HG03432 (cell line): ENCODE results near the gene ATF7IP2.
"Not testable (repeated sequence)": the region's sequence is repeated elsewhere in the genome, so short reads cannot be mapped to it uniquely, and the experiment has no call there.

ENCODE experiments used
- ATAC-seq: cut with Tn5 transposase; IDR thresholded peaks from one replicate; pipeline ENCODE4 v1.9.1; 2021; ENCODE audit warnings: mild to moderate bottlenecking, moderate library complexity; ENCODE audit not compliant: unreplicated experiment

ATF7IP2 gene

DNA sequence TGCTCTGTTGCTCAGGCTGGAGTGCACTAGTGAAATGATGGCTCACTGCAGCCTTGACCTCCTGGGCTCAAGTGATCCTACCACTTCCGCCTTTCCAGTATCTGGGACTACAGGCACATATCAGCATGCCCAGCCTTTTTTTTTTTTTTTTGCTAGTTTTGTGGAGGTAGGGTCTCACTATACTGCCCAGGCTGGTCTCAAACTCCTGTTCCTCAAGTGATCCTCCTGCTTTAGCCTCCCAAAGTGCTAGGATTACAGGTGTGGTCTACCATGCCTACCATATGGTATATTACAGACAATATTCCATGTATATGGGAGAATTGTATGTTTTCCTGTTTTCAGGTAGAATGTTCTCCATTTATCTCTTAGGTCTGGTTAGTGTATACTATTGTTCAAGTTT, 12.3 kb upstream of the ATF7IP2 start:
- ATAC-seq, result no peak

- ATAC-seq, result no peak
Observed at GRCh38 chr16:10376229-10376628, 9.6 kb upstream of the ATF7IP2 start.

DNA sequence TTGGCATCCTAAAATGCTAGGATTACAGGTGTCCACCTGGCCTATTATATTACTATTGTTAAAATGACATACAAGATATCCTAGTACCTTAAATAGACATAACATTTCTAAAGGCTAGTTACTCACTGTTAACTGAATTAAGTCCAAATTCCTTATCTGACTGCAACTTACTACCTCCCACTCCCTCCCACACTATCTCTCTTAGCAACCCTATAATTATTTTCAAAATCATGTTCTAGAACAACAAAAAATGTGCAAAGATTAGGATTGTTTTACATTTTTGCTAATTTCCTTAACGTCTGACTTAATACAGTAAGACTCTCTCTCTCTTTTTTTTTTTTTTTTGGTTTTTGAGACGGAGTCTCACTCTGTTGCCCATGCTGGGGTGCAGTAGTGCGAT, 2.2 kb upstream of the ATF7IP2 start:
- ATAC-seq, result no peak

DNA sequence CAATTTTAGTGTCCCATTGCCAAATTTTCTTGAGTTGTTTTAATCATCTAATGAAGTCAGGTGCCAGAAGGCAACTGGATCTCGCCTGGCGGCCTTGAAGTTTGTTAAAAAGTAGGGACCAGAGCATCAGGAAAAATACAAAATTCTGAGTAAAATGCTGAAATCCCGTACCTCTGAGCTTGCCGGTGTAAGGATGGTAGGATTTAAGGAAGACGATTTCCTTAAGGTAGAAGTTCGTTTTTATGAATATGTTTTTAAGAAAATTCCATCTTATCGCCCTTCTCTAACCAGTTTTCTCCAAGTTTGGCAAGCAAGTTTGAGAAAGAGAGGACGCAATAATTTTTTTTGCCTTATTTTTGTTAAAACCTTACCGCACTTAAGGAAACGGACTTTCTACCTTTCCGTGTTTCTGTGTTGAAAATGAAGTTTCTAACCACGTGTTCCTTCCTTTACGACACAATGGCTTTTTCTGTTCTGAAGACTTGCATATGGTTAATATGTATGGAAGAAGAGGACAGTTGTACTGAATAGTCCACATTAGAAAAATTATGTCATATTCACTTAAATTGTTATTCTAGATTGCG, 748 bp downstream of the ATF7IP2 start:
- no peak for ATAC-seq

GRCh38 chr16:10387188-10387617, 1.3 kb downstream of the ATF7IP2 start:
- no peak for ATAC-seq

DNA sequence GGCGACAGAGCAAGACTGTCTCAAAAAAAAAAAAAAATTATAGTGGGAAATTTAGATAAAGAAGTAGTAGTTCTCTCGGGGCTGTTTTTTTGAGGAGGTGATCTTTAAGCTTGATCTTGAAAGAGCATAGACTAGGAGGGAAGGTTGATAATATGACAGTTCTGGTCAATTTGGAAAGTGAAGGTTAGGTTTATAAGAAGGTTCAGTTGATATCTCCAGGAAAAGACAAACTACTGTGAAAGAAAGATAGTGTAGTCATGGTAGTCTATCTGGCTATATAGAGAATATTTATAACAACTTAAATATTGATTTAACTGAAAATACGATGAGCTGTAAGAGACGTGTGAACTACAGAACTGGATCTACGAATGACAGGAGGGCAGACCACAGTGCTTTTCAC, 3.1 kb downstream of the ATF7IP2 start:
- no peak for ATAC-seq

DNA sequence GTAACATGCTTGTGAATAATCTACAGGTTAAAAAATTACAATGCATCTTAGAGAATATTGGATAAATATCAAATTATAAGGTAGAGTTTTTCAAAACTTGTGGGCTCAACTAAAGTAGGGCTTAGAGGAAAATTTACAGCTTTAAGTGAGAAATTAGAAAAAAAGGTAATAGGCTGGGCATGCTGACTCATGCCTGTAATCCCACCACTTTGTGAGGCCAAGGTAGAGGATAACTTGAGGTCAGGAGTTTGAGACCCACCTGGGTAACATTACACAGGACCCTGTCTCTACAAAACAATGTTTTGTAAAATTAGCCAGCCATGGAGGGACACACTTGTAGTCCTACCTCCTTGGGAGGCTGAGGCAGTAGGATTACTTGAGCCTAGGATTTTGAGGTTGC, 4.5 kb downstream of the ATF7IP2 start:
- ATAC-seq, result no peak

- ATAC-seq, result no peak
Observed at GRCh38 chr16:10390867-10391266, 5.0 kb downstream of the ATF7IP2 start.

GRCh38 chr16:10391339-10391738, 5.5 kb downstream of the ATF7IP2 start:
- no peak for ATAC-seq

DNA sequence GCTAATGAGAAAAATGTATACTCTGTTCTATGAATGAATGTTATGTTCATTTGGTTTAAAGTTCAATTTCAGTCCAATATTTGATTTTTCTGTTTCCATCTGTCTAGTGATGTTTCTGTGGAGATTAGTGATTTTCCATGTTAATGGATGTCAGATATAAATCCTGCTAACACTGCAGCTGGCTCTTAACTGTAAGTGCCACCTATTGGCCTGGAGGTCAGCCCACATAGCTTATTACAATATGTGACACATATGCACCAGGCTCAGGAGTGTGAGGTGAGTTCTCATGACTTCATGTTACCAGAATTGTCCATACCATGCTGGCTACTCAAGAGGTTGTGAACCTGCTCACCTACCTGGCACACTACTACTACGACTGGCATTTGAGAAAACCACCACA, 17.1 kb downstream of the ATF7IP2 start:
- no peak for ATAC-seq

DNA sequence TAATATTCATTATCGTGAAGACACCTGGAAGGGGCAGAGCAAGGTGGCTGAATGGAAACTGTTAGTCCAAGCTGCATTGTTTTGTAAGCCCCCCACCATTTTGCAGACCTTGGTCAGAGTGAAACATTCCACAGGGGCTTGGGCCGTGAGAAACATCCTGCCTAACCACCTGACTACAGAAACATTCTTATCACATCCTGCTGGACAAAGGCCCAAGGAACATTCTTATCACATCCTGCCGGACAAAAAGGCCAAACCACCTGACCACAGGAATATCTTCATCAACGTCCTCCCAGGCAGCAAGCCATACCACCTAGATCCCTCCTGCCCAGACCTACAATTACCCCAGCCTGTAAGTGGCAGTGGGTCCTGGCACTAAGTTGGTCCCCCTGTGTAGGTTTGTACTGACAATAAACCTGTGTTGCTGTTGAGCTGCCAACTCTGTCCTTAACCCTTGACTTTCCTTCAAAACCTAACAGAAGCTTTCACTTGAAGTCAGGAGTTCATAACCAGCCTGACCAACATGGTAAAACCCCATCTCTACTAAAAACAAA, 19.6 kb downstream of the ATF7IP2 start:
- no peak for ATAC-seq

DNA sequence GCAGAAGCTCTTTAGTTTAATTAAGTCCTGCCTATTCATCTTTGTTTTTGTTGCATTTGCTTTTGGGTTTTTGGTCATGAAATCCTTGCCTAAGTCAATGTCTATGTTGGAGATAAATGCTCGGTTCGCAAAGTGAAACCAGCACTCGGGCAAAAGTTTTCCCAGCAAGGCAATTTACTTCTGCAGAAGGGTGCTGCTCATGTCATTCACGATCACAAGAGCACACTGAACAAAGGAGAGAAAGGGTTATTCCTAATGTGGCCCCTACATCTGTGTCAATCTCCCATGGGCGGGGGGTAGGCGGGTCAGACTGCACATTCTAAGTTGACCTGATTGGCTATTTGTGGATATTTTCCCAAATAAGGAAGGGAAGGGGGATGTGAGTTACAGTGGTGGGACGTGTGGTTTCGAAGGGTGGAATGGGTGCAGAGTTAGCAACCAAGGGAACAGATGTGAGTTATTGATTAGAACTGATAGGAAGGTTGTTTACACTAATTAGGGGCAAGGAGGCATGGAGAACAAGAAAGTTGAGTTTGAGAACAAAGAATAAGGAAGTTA, 23.0 kb downstream of the ATF7IP2 start:
- ATAC-seq, result no peak

- ATAC-seq, result not testable (repeated sequence)
Observed at GRCh38 chr16:10409713-10410112, 23.9 kb downstream of the ATF7IP2 start.

DNA sequence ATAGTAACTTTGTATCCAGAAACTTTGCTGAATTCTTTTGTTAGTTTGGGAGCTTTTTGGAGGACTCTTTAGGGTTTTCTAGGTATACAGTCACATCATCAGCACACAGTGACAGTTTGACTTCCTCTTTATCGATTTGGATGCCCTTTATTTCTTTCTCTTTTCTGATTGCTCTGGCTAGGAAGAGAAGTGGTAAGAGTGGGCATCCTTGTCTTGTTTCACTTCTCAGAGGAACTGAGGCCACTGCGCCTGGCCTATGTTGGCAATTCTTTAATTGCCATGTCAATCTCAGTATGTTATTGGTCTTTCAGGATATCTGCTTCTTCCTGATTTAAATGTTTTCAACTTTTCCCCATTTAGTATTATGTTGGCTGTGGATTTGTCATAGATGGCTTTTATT, 24.6 kb downstream of the ATF7IP2 start:
- no peak for ATAC-seq

- no peak for ATAC-seq
Observed at GRCh38 chr16:10412935-10413601, 27.2 kb downstream of the ATF7IP2 start.

DNA sequence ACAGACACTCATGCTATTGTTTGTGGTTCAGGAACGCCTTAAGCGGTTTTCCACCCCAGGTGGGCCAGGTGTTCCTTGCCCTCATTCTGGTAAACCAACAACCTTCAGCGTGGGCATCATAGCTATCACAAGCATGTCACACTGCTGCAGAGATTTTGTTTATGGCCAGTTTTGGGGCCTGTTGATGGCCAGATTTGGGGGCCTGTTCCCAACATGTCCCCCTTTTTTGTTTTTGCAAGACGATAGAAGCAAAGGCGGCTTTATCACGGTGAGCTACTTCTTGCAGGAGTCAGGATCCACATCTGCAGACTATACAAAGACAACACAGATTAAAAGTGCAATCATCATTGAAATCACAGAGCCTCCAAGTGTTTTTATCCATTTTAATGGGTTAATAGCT, 32.3 kb downstream of the ATF7IP2 start:
- ATAC-seq, result not testable (repeated sequence)

DNA sequence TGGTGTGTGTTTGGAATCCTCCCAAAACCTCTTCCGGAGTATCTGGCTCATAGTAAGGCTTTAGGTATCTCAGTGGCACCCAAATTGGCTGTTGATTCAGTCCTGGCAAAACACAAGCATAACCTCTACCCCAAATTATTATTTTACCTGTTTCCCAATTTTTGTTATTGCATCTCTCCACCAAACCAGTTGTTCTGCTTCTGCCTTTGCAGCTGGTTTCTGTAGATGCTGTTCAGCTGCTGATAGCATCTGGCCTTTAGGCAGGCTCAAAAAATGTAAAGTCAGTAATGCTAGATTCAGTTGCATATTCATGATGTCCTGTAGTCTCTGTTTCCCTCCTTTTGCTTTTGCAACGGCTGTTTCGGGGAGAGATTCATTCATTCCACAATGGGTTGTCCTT, 33.8 kb downstream of the ATF7IP2 start:
- no peak for ATAC-seq

DNA sequence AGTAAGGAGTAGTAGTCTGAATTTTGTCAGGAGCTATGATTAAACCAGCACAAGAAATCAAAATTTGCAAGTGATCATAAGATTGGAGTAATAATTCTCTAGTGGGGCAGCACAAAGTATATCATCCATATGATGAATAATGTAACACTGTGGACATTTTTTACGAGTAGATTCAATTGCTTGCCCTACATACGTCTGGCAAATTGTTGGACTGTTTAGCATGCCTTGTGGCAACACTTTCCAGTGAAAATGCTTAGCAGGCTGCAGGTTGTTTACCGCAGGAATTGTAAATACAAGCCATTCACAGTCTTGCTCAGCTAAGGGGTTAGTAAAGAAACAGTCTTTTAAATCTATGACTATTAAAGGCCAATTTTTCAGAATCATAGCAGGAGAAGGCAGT, 35.7 kb downstream of the ATF7IP2 start:
- no peak for ATAC-seq

DNA sequence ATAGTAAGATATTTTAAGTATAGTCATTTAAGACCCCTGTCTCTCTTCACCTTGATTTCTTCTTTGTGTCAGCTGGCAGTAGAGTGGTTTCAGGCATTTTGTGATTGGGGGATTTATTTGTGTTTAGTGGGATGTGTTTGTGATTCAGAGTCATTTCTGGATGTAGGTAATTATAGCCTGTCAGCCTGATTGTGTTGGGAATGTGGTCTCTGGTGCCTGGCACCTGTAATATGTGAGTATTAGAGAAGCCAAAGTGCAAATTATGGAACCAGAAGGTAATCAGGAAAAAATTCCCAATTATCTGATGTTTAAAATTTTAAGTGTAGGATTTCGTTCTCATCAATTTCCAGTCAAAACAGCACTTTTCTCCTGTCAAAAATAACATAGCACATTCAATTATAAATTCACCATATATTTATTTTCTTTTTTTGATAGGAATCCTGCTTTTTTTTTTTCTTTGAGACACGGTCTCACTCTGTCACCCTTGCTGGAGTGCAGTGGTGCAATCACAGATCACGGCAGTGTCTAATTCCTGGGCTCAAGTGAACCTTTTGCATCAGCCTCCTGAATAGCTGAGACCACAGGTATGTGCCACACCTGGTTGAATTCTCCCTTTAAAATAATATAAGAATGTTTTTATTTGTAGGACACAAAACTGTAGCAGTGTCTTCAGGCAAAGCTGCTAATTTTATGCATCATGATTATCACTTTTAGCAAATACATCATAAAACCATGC, 42.7 kb downstream of the ATF7IP2 start:
- no peak for ATAC-seq

GRCh38 chr16:10429299-10429969, 43.6 kb downstream of the ATF7IP2 start:
- ATAC-seq, result not testable (repeated sequence)

DNA sequence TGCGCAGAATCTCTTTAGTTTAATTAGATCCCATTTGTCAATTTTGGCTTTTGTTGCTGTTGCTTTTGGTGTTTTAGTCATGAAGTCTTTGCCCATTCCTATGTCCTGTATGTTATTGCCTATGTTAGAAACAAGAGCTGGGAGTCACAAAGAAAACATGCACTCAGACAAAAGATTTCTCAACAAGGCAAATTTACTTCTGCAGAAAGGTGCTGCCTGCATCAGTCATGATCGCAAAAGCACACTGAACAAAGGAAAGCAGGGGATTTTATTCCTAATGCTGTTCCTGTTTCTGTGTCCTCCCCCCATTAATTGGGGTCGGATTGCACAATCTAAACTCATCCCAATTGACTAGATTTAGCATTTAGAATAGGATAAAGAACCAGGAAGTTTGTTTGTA, 55.9 kb downstream of the ATF7IP2 start:
- no peak for ATAC-seq
